Mesodermal cell (in vitro differentiated cells): ENCODE data around the gene GPA33.

ENCODE experiments used
- H3K27ac ChIP-seq: 2 replicates; pipeline ENCODE4 v1.7.0; 2013; ENCODE audit warnings: mild to moderate bottlenecking, low read depth, low read length, moderate library complexity; ENCODE audit not compliant: severe bottlenecking
- H3K36me3 ChIP-seq: 2 replicates; pipeline ENCODE4 v1.7.1; 2013; ENCODE audit warnings: mild to moderate bottlenecking, low read length, moderate library complexity; ENCODE audit not compliant: control insufficient read depth, insufficient read depth
- H3K4me1 ChIP-seq: one replicate; pipeline ENCODE4 v1.7.1; 2013; ENCODE audit warnings: mild to moderate bottlenecking, low read length; ENCODE audit not compliant: insufficient read depth, control insufficient read depth, poor library complexity, severe bottlenecking
- H3K4me3 ChIP-seq: 2 replicates; pipeline ENCODE4 v1.7.0; 2013; ENCODE audit warnings: low read length, control low read depth, mild to moderate bottlenecking; ENCODE audit not compliant: insufficient read depth, poor library complexity, severe bottlenecking; ENCODE audit errors: extremely low read depth
- H3K9me3 ChIP-seq: 2 replicates; pipeline ENCODE4 v1.7.1; 2013; ENCODE audit warnings: mild to moderate bottlenecking, low read length, moderate library complexity; ENCODE audit not compliant: control insufficient read depth
- WGBS, 2 experiments: methylation state at CpG; one replicate each; pipeline ENCODE4 v1.1.5; 2013; ENCODE audit warnings: missing lambda C conversion rate in 2 of 2; ENCODE audit not compliant: insufficient coverage in 2 of 2; 5-methylcytosine and 5-hydroxymethylcytosine counted together

GPA33 gene

GRCh38 chr1:167128261-167129227 lies 38.4 kb upstream of the GPA33 start:
- 92 to 94% methylated on average over 17 of the region's 17 CpGs for WGBS, 2 experiments
- H3K4me1 ChIP-seq = no peaks in the 10 kb centered on the region
- no peaks in the 10 kb centered on the region for H3K9me3 ChIP-seq
- no peak overlapping the region for H3K4me3 ChIP-seq
- H3K36me3 ChIP-seq = no peaks in the 10 kb centered on the region
- H3K27ac ChIP-seq = no peak overlapping the region

- H3K9me3 ChIP-seq = no peaks in the 10 kb centered on the region
- no peaks in the 10 kb centered on the region for H3K36me3 ChIP-seq
- H3K27ac ChIP-seq = no peak overlapping the region
- 94 to 95% methylated on average over 4 of the region's 5 CpGs for whole genome bisulfite sequencing, 2 experiments
- H3K4me1 ChIP-seq = no peaks in the 10 kb centered on the region
- no peak overlapping the region for H3K4me3 ChIP-seq
Measured at GRCh38 chr1:167127661-167128060, 37.5 kb upstream of the GPA33 start.

GRCh38 chr1:167127236-167127635 lies 37.1 kb upstream of the GPA33 start:
- WGBS, 2 experiments = 97 to 99% methylated on average over 5 of the region's 5 CpGs
- H3K9me3 ChIP-seq = no peaks in the 10 kb centered on the region
- H3K36me3 ChIP-seq = no peaks in the 10 kb centered on the region
- H3K4me1 ChIP-seq = no peaks in the 10 kb centered on the region
- no peak overlapping the region for H3K4me3 ChIP-seq
- H3K27ac ChIP-seq = no peak overlapping the region

GRCh38 chr1:167126811-167127210 lies 36.6 kb upstream of the GPA33 start:
- no peak overlapping the region for H3K27ac ChIP-seq
- H3K4me1 ChIP-seq = no peaks in the 10 kb centered on the region
- no peaks in the 10 kb centered on the region for H3K9me3 ChIP-seq
- WGBS, 2 experiments = 93 to 96% methylated on average over 15 to 17 of the region's 17 CpGs
- no peak overlapping the region for H3K4me3 ChIP-seq
- no peaks in the 10 kb centered on the region for H3K36me3 ChIP-seq

GRCh38 chr1:167126317-167126716 lies 36.1 kb upstream of the GPA33 start:
- H3K36me3 ChIP-seq = no peaks in the 10 kb centered on the region
- WGBS, 2 experiments = 93 to 96% methylated on average over 27 to 28 of the region's 28 CpGs

GRCh38 chr1:167122568-167122967 lies 32.4 kb upstream of the GPA33 start:
- H3K36me3 ChIP-seq = peaks cover 11% of the 10 kb centered on the region
- WGBS, 2 experiments = 78 to 89% methylated on average over 2 to 4 of the region's 4 CpGs
- H3K4me3 ChIP-seq = no peak overlapping the region
- no peaks in the 10 kb centered on the region for H3K9me3 ChIP-seq
- peaks cover 11% of the 10 kb centered on the region for H3K4me1 ChIP-seq
- no peak overlapping the region for H3K27ac ChIP-seq

More at GRCh38 chr1:167126317-167126716, 36.1 kb upstream of the GPA33 start:
- Histone ChIP-seq H3K27ac (no peak overlapping the region), H3K9me3 (no peaks in the 10 kb centered on the region), H3K4me1 (no peaks in the 10 kb centered on the region), H3K4me3 (no peak overlapping the region)

- Histone ChIP-seq H3K4me1 (peaks cover 11% of the 10 kb centered on the region), H3K27ac (no peak overlapping the region), H3K36me3 (peaks cover 16% of the 10 kb centered on the region), H3K9me3 (no peaks in the 10 kb centered on the region), H3K4me3 (no peak overlapping the region)
- 83 to 84% methylated on average over 4 to 5 of the region's 5 CpGs for WGBS, 2 experiments
Measured at GRCh38 chr1:167122121-167122480, 31.9 kb upstream of the GPA33 start.

GRCh38 chr1:167121375-167122120 lies 31.4 kb upstream of the GPA33 start:
- Histone ChIP-seq H3K27ac (no peak overlapping the region), H3K4me1 (peaks cover 11% of the 10 kb centered on the region), H3K9me3 (no peaks in the 10 kb centered on the region), H3K36me3 (peaks cover 17% of the 10 kb centered on the region), H3K4me3 (no peak overlapping the region)
- 28 to 43% methylated on average over 35 to 45 of the region's 47 CpGs for WGBS, 2 experiments

- Histone ChIP-seq H3K4me3 (no peak overlapping the region), H3K36me3 (peaks cover 17% of the 10 kb centered on the region), H3K27ac (no peak overlapping the region)
Measured at GRCh38 chr1:167120899-167121298, 30.7 kb upstream of the GPA33 start.

GRCh38 chr1:167119696-167120095 lies 29.5 kb upstream of the GPA33 start:
- Histone ChIP-seq H3K36me3 (peaks cover 17% of the 10 kb centered on the region), H3K9me3 (no peaks in the 10 kb centered on the region), H3K27ac (no peak overlapping the region), H3K4me3 (no peak overlapping the region), H3K4me1 (peaks cover 11% of the 10 kb centered on the region)
- WGBS, 2 experiments = 88 to 100% methylated on average over 2 to 3 of the region's 3 CpGs

More at GRCh38 chr1:167120899-167121298, 30.7 kb upstream of the GPA33 start:
- 89 to 91% methylated on average over 7 to 9 of the region's 13 CpGs for WGBS, 2 experiments
- Histone ChIP-seq H3K4me1 (peaks cover 11% of the 10 kb centered on the region), H3K9me3 (no peaks in the 10 kb centered on the region)
